Iris pigment epithelial cell (primary cell): ENCODE measurements around the gene ANGPTL8.

ENCODE experiments used
- DNase-seq: peaks from one replicate; pipeline ENCODE4 v3.0.0-alpha.2; 2011; ENCODE audit warnings: low read depth

The ANGPTL8 gene

GRCh38 chr19:11203194-11204075 lies 36.0 kb upstream of the ANGPTL8 start:
- peak; percentile 54 for DNase-seq

- no peak for DNase-seq
Observed at GRCh38 chr19:11204076-11204602, 35.3 kb upstream of the ANGPTL8 start.

GRCh38 chr19:11204943-11205349 lies 34.5 kb upstream of the ANGPTL8 start:
- DNase-seq: no peak

GRCh38 chr19:11205939-11206570 lies 33.4 kb upstream of the ANGPTL8 start:
- no peak for DNase-seq

GRCh38 chr19:11208561-11209471 lies 30.6 kb upstream of the ANGPTL8 start:
- no peak for DNase-seq

- no peak for DNase-seq
Observed at GRCh38 chr19:11209839-11210655, 29.4 kb upstream of the ANGPTL8 start.

GRCh38 chr19:11210656-11210928 lies 28.8 kb upstream of the ANGPTL8 start:
- DNase-seq: no peak

- DNase-seq: no peak
Observed at GRCh38 chr19:11214387-11214786, 25.0 kb upstream of the ANGPTL8 start.

- no peak for DNase-seq
Observed at GRCh38 chr19:11221082-11221598, 18.3 kb upstream of the ANGPTL8 start.

- no peak for DNase-seq
Observed at GRCh38 chr19:11223200-11223599, 16.2 kb upstream of the ANGPTL8 start.

- no peak for DNase-seq
Observed at GRCh38 chr19:11224429-11224828, 15.0 kb upstream of the ANGPTL8 start.

GRCh38 chr19:11225172-11225571 lies 14.2 kb upstream of the ANGPTL8 start:
- no peak for DNase-seq

GRCh38 chr19:11225815-11226214 lies 13.6 kb upstream of the ANGPTL8 start:
- no peak for DNase-seq

GRCh38 chr19:11226716-11227166 lies 12.7 kb upstream of the ANGPTL8 start:
- DNase-seq: no peak

- no peak for DNase-seq
Observed at GRCh38 chr19:11227195-11227886, 12.1 kb upstream of the ANGPTL8 start.

GRCh38 chr19:11230621-11231386 lies 8.6 kb upstream of the ANGPTL8 start:
- no peak for DNase-seq

GRCh38 chr19:11232555-11232954 lies 6.9 kb upstream of the ANGPTL8 start:
- DNase-seq: no peak

- DNase-seq: no peak
Observed at GRCh38 chr19:11233073-11233472, 6.3 kb upstream of the ANGPTL8 start.

- no peak for DNase-seq
Observed at GRCh38 chr19:11234486-11235075, 4.8 kb upstream of the ANGPTL8 start.
